ENCODE measurements around the gene RIMKLB. TPM values are rescaled to one million over a fixed set of nuclear protein-coding genes. Genes with fewer than 3 reads are reported as not detected.

The RIMKLB gene
- total RNA-seq, 1 experiment from 2014 or later: 87.7 TPM

DNA sequence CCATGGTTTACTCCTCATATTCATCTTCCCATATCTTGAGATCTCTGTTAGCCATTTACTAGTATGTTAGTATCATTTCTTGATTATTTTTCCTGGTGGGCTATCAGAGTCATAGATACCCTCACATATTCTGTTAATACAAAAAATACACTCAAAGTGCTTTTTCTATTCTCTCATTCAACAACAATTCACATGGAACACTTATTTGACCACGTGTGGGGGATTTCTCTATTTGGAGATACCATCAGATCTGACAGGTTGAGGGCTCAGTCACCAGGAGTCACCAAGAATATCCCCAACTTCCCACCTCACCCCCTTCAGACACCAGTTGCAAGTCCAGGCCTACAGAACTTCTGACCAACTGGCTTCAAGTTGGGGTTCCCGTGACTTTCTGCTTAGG lies 72.7 kb downstream of the RIMKLB start:
- no peak overlapping the region for H2BK12ac ChIP-seq (ENCODE audit: insufficient read length, low read depth, low read length)
- H3T11ph ChIP-seq (ENCODE audit: low read length): no peak overlapping the region
- no peaks in the 10 kb centered on the region for H3K23me2 ChIP-seq (ENCODE audit: insufficient read length, low read depth, low read length, poor library complexity, severe bottlenecking)
- Mint-ChIP-seq H3K4me1 (peaks cover 16 to 33% of the 10 kb centered on the region in 2 experiments), H3K4me3 (no peak overlapping the region), H3K27ac (no peak overlapping the region), H3K27me3 (ENCODE audit: low read depth) (no peaks in the 10 kb centered on the region), H3K9me3 (no peaks in the 10 kb centered on the region), H3K36me3 (ENCODE audit: insufficient read depth in 1 of 3, low read depth in 3 of 3) (peaks cover 17 to 45% (median 45%) of the 10 kb centered on the region in 3 experiments; a peak in 6 of 7 replicates)
- H3K9ac ChIP-seq (ENCODE audit: extremely low read depth, insufficient read length, low read length): no peak overlapping the region
- H4K20me1 ChIP-seq (ENCODE audit: control insufficient read depth, insufficient read depth, insufficient read length): no peaks in the 10 kb centered on the region
- H2BK15ac ChIP-seq (ENCODE audit: low read depth, low read length): no peak overlapping the region
- H3K14ac ChIP-seq (ENCODE audit: insufficient read depth, low read length): no peak overlapping the region
- H3K4ac ChIP-seq (ENCODE audit: low read depth, low read length): no peak overlapping the region
- WGBS (ENCODE audit: extremely low coverage, insufficient read length, low lambda C conversion rate): no CpG with 5 or more reads among the region's 2 CpGs
- H3K23ac ChIP-seq (ENCODE audit: insufficient read length, low read depth, low read length): no peak overlapping the region
- no peaks in the 10 kb centered on the region for H3K9me3 ChIP-seq (ENCODE audit: control insufficient read depth, low read depth, low read length)
- H2AK5ac ChIP-seq (ENCODE audit: insufficient read length, low read length): no peak overlapping the region
- H2BK20ac ChIP-seq (ENCODE audit: low read depth, low read length, poor library complexity, severe bottlenecking): no peak overlapping the region
- H4K8ac ChIP-seq (replicated peaks; ENCODE audit: insufficient read length, low read depth, low read length): no peak overlapping the region
- H3K79me1 ChIP-seq (ENCODE audit: insufficient read depth, low read depth, low read length, poor library complexity, severe bottlenecking): peaks cover 2% of the 10 kb centered on the region
- no peak overlapping the region for H4K5ac ChIP-seq (ENCODE audit: insufficient read length, low read depth, low read length)
- H2AFZ ChIP-seq (ENCODE audit: low read length): no peak overlapping the region
- H4K91ac ChIP-seq (ENCODE audit: insufficient read length, low read depth, low read length): no peak overlapping the region
- no peak overlapping the region for H3K56ac ChIP-seq (ENCODE audit: insufficient read length, low read depth, low read length)
- no peaks in the 10 kb centered on the region for H3K27me3 ChIP-seq (ENCODE audit: insufficient read depth, low read length)
- H3K18ac ChIP-seq (ENCODE audit: insufficient read length, low read depth, low read length): no peak overlapping the region
- no peak overlapping the region for H3K4me2 ChIP-seq (ENCODE audit: insufficient read depth, insufficient read length, low read length)
- TF ChIP-seq, protein P1, sequence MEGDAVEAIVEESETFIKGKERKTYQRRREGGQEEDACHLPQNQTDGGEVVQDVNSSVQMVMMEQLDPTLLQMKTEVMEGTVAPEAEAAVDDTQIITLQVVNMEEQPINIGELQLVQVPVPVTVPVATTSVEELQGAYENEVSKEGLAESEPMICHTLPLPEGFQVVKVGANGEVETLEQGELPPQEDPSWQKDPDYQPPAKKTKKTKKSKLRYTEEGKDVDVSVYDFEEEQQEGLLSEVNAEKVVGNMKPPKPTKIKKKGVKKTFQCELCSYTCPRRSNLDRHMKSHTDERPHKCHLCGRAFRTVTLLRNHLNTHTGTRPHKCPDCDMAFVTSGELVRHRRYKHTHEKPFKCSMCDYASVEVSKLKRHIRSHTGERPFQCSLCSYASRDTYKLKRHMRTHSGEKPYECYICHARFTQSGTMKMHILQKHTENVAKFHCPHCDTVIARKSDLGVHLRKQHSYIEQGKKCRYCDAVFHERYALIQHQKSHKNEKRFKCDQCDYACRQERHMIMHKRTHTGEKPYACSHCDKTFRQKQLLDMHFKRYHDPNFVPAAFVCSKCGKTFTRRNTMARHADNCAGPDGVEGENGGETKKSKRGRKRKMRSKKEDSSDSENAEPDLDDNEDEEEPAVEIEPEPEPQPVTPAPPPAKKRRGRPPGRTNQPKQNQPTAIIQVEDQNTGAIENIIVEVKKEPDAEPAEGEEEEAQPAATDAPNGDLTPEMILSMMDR (conservative IDR thresholded peaks at IDR 0.05): no peak
- no peak overlapping the region for H2BK5ac ChIP-seq (ENCODE audit: insufficient read length, low read length)
- H2BK120ac ChIP-seq (ENCODE audit: low read depth, low read length, poor library complexity, severe bottlenecking): no peak overlapping the region
- no peak for DNase-seq
- no peaks in the 10 kb centered on the region; the same call in 1 of the 2 replicates for H3K79me2 ChIP-seq (ENCODE audit: insufficient read depth, low read length)
- H3K4me1 ChIP-seq (ENCODE audit: insufficient read depth, low read length): no peaks in the 10 kb centered on the region; the same call in 1 of the 2 replicates
- H3K27ac ChIP-seq (ENCODE audit: insufficient read length, low read depth, low read length): no peak overlapping the region

Data from H9 (cell line).